Neural progenitor cell (in vitro differentiated cells): ENCODE data around the gene PELO. TPM values are rescaled to one million over a fixed set of nuclear protein-coding genes. Genes with fewer than 3 reads are reported as not detected.

Experiments used
- DNase-seq: peaks from one replicate; pipeline ENCODE4 v3.0.0-alpha.2; 2016; ENCODE audit warnings: low spot score
- H2AFZ ChIP-seq: fragments of 200-600 bp; sonication (generic); replicated peaks from 2 replicates; pipeline ENCODE4 v1.6.1; 2016; ENCODE audit warnings: antibody characterized with exemption
- H3F3A ChIP-seq: fragments of 200-600 bp; sonication (generic); 2 replicates; pipeline ENCODE4 v1.6.1; 2016; ENCODE audit warnings: antibody characterized with exemption, low read depth
- H3K27ac ChIP-seq: fragments of 200-600 bp; sonication (generic); 2 replicates; pipeline ENCODE4 v1.5.1; 2016; ENCODE audit warnings: mild to moderate bottlenecking
- H3K27me3 ChIP-seq: fragments of 200-600 bp; sonication (generic); 2 replicates; pipeline ENCODE4 v1.6.1; 2016; ENCODE audit warnings: mild to moderate bottlenecking, moderate library complexity
- H3K36me3 ChIP-seq: fragments of 200-600 bp; sonication (generic); 2 replicates; pipeline ENCODE4 v1.5.1; 2016
- H3K4me1 ChIP-seq: fragments of 200-600 bp; sonication (generic); 2 replicates; pipeline ENCODE4 v1.6.1; 2016; ENCODE audit warnings: mixed run types
- H3K4me2 ChIP-seq: fragments of 200-600 bp; sonication (generic); 2 replicates; pipeline ENCODE4 v1.6.1; 2016
- H3K4me3 ChIP-seq: fragments of 200-600 bp; sonication (generic); 2 replicates; pipeline ENCODE4 v1.5.1; 2016
- H3K79me2 ChIP-seq: fragments of 200-600 bp; sonication (generic); 2 replicates; pipeline ENCODE4 v1.6.1; 2016; ENCODE audit warnings: low read depth
- H3K9ac ChIP-seq: fragments of 200-600 bp; sonication (generic); 2 replicates; pipeline ENCODE4 v1.6.1; 2016
- H3K9me3 ChIP-seq: fragments of 200-600 bp; sonication (generic); 2 replicates; pipeline ENCODE4 v1.5.1; 2016; ENCODE audit warnings: low read depth
- H4K20me1 ChIP-seq: fragments of 200-600 bp; sonication (generic); 2 replicates; pipeline ENCODE4 v1.6.1; 2016; ENCODE audit warnings: low read depth
- H3K27ac Mint-ChIP-seq: 3 replicates; pipeline ENCODE4 v1.8.0; 2021; ENCODE audit warnings: mixed read lengths
- H3K27me3 Mint-ChIP-seq: 2 replicates; pipeline ENCODE4 v1.8.0; 2022; ENCODE audit warnings: low read depth, mild to moderate bottlenecking, inconsistent platforms, moderate library complexity, mixed read lengths; ENCODE audit not compliant: insufficient read depth
- H3K36me3 Mint-ChIP-seq: 3 replicates; pipeline ENCODE4 v1.8.0; 2021; ENCODE audit warnings: mixed read lengths
- H3K4me1 Mint-ChIP-seq: 3 replicates; pipeline ENCODE4 v1.8.0; 2021; ENCODE audit warnings: mixed read lengths
- H3K4me3 Mint-ChIP-seq: 3 replicates; pipeline ENCODE4 v1.8.0; 2021; ENCODE audit warnings: mild to moderate bottlenecking, moderate library complexity, mixed read lengths
- H3K9me3 Mint-ChIP-seq: 3 replicates; pipeline ENCODE4 v1.8.0; 2020; ENCODE audit warnings: mixed read lengths
- EZH2 ChIP-seq: fragments of 200-600 bp; sonication (generic); IDR thresholded peaks from 2 replicates; pipeline ENCODE4 v1.6.1; 2017; ENCODE audit warnings: antibody characterized with exemption, mild to moderate bottlenecking, moderate library complexity
- EZH2phosphoT487 ChIP-seq: fragments of 200-600 bp; sonication (generic); IDR thresholded peaks from 2 replicates; pipeline ENCODE4 v1.6.1; 2017; ENCODE audit warnings: antibody characterized with exemption
- total RNA-seq: library from RNA; depleted of rRNA; stranded (reverse); fragments of >200 nt; gene quantifications from 2 replicates; pipeline ENCODE4 v1.2.3, GENCODE V29; 2015; ENCODE audit warnings: low replicate concordance
- TF ChIP-seq, protein P1 (sequence below): fragments of 200-600 bp; sonication (generic); IDR thresholded peaks from 2 replicates; pipeline ENCODE4 v1.5.1; 2017; ENCODE audit warnings: antibody characterized with exemption, mild to moderate bottlenecking

The PELO gene
- total RNA-seq, 1 donor from 2014 or later = 8.5 TPM

DNA sequence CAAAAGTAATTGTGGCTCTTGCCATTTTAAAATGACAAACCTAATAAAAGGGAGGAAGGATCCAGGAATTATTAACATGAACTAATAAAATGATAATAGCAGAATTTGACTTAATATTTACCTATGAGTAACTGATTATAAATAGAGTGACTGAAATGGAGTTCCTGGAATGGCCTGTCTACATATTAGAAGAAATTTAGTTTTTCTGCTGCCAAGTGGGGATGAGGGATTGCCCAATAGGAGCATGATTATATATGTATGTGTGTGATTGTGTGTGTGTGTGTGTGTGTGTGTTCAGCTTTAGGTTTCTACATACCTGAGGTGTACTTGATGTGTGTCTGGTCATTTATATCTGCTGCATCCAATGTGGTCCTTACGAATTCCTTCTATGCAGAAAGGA, 36.6 kb upstream of the PELO start:
- H3K27ac Mint-ChIP-seq = no peak overlapping the region
- Histone ChIP-seq H3K4me1 (no peaks in the 10 kb centered on the region), H3K27me3 (no peaks in the 10 kb centered on the region), H3K9ac (no peak overlapping the region), H3K27ac (no peak overlapping the region), H3K4me2 (no peak overlapping the region), H3K9me3 (no peaks in the 10 kb centered on the region), H4K20me1 (no peaks in the 10 kb centered on the region), H3K36me3 (no peaks in the 10 kb centered on the region), H3F3A (no peaks in the 10 kb centered on the region), H3K79me2 (no peaks in the 10 kb centered on the region), H2AFZ (no peak overlapping the region), H3K4me3 (no peak overlapping the region)
- no peaks in the 10 kb centered on the region for H3K36me3 Mint-ChIP-seq
- no peaks in the 10 kb centered on the region for H3K4me1 Mint-ChIP-seq
- DNase-seq = no peak
- H3K4me3 Mint-ChIP-seq = no peak overlapping the region
- H3K9me3 Mint-ChIP-seq = no peaks in the 10 kb centered on the region
- no peaks in the 10 kb centered on the region for H3K27me3 Mint-ChIP-seq
- TF ChIP-seq, protein P1, sequence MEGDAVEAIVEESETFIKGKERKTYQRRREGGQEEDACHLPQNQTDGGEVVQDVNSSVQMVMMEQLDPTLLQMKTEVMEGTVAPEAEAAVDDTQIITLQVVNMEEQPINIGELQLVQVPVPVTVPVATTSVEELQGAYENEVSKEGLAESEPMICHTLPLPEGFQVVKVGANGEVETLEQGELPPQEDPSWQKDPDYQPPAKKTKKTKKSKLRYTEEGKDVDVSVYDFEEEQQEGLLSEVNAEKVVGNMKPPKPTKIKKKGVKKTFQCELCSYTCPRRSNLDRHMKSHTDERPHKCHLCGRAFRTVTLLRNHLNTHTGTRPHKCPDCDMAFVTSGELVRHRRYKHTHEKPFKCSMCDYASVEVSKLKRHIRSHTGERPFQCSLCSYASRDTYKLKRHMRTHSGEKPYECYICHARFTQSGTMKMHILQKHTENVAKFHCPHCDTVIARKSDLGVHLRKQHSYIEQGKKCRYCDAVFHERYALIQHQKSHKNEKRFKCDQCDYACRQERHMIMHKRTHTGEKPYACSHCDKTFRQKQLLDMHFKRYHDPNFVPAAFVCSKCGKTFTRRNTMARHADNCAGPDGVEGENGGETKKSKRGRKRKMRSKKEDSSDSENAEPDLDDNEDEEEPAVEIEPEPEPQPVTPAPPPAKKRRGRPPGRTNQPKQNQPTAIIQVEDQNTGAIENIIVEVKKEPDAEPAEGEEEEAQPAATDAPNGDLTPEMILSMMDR = no peak

- Histone ChIP-seq H3F3A (no peaks in the 10 kb centered on the region), H3K4me2 (no peak overlapping the region), H3K9me3 (no peaks in the 10 kb centered on the region), H3K79me2 (no peaks in the 10 kb centered on the region), H3K36me3 (no peaks in the 10 kb centered on the region), H3K4me1 (no peaks in the 10 kb centered on the region), H3K9ac (no peak overlapping the region), H3K4me3 (no peak overlapping the region), H3K27me3 (no peaks in the 10 kb centered on the region), H2AFZ (peak overlapping the region; percentile 48), H3K27ac (no peak overlapping the region), H4K20me1 (no peaks in the 10 kb centered on the region)
- H3K4me1 Mint-ChIP-seq = no peaks in the 10 kb centered on the region
- H3K27me3 Mint-ChIP-seq = no peaks in the 10 kb centered on the region
- TF ChIP-seq, protein P1 = no peak
- TF ChIP-seq EZH2phosphoT487 (no peak), EZH2 (no peak)
- no peak overlapping the region for H3K27ac Mint-ChIP-seq
- no peaks in the 10 kb centered on the region for H3K36me3 Mint-ChIP-seq
- DNase-seq = no peak
- no peaks in the 10 kb centered on the region for H3K9me3 Mint-ChIP-seq
- no peak overlapping the region for H3K4me3 Mint-ChIP-seq
Measured at GRCh38 chr5:52754051-52754450, 33.7 kb upstream of the PELO start.

DNA sequence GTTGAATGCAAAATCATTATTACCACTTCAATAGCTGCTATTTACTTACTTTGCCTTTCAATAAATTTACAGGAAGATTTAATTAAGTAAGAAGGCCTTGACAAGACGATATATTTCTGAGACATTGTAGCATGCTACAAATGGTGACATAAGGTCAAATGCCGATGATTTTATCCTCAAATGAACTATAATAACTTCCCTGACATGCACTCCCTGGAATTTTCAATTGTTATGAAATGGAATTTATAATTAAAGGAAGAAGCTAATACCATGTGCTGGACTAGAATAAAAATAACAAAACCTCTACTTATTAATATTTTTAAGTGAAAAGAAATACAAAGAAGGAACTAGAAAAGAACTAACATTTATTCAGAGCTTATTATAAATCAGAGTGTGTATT, 30.2 kb upstream of the PELO start:
- H3K4me3 Mint-ChIP-seq = no peak overlapping the region
- no peaks in the 10 kb centered on the region for H3K9me3 Mint-ChIP-seq
- no peaks in the 10 kb centered on the region for H3K4me1 Mint-ChIP-seq
- no peaks in the 10 kb centered on the region for H3K27me3 Mint-ChIP-seq
- Histone ChIP-seq H3F3A (no peaks in the 10 kb centered on the region), H2AFZ (no peak overlapping the region), H3K27me3 (no peaks in the 10 kb centered on the region), H3K4me2 (no peak overlapping the region), H3K79me2 (no peaks in the 10 kb centered on the region), H4K20me1 (no peaks in the 10 kb centered on the region), H3K9me3 (no peaks in the 10 kb centered on the region), H3K4me1 (no peaks in the 10 kb centered on the region), H3K4me3 (no peak overlapping the region), H3K27ac (no peak overlapping the region), H3K36me3 (no peaks in the 10 kb centered on the region), H3K9ac (no peak overlapping the region)
- H3K27ac Mint-ChIP-seq = no peak overlapping the region
- TF ChIP-seq EZH2 = no peak
- no peak for DNase-seq
- no peaks in the 10 kb centered on the region for H3K36me3 Mint-ChIP-seq

DNA sequence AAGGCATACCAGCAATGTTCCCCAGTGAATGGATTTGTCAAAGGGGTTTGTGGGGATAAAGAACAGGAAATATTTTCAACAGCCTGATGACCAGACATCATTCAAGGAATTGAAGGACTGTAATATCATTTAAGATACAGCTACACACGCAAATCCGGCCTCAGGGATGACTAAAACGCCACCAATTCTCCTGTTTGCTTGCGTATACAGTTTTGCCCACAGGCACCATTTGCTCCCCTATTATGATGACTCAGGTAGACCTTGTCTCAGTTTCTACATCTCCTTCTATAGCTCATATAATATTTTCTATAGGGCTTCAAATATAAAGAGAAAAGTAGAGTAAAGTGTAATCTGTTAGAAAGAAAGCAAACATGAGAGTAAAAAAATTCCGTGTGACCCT, 29.7 kb upstream of the PELO start:
- H3K27me3 Mint-ChIP-seq = no peaks in the 10 kb centered on the region
- no peaks in the 10 kb centered on the region for H3K9me3 Mint-ChIP-seq
- Histone ChIP-seq H2AFZ (no peak overlapping the region), H3K4me3 (no peak overlapping the region), H3K27me3 (no peaks in the 10 kb centered on the region), H3K9me3 (no peaks in the 10 kb centered on the region), H4K20me1 (no peaks in the 10 kb centered on the region), H3K9ac (no peak overlapping the region), H3K27ac (no peak overlapping the region), H3K79me2 (no peaks in the 10 kb centered on the region), H3F3A (no peaks in the 10 kb centered on the region), H3K4me2 (no peak overlapping the region), H3K4me1 (no peaks in the 10 kb centered on the region), H3K36me3 (no peaks in the 10 kb centered on the region)
- H3K4me1 Mint-ChIP-seq = no peaks in the 10 kb centered on the region
- H3K27ac Mint-ChIP-seq = no peak overlapping the region
- no peak for DNase-seq
- TF ChIP-seq EZH2phosphoT487 (no peak), EZH2 (no peak)
- TF ChIP-seq, protein P1 = no peak
- H3K4me3 Mint-ChIP-seq = no peak overlapping the region
- no peaks in the 10 kb centered on the region for H3K36me3 Mint-ChIP-seq
